Amniotic epithelial cell (primary cell): ENCODE results near the gene NCKIPSD.
A peak's percentile ranks its signal among the peaks of the same experiment; 100 is the strongest.

Experiments
- DNase-seq: peaks from one replicate; pipeline ENCODE4 v3.0.0-alpha.2; 2010; ENCODE audit warnings: low read depth

NCKIPSD gene

GRCh38 chr3:48678566-48679380 is 6.9 kb downstream of the NCKIPSD start:
- no peak for DNase-seq

DNA sequence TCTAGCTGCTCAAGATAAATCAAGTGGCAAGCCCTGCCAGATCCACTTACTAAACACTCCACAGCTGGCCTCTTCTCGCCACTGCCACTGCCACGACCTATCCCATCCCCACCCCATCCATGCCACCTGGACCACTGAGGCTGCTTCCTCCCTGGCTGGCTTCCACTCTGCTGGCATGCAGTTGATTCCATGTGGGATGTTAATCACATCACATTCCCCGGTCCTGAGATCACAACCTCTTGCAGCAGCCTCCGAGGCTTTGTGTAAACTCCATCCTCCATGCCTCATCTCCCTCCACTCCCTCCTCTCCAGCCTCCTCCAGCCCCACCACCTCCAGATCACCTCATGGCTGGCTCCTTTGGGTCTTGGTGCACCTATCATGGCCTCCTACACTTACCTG is 7.7 kb downstream of the NCKIPSD start:
- DNase-seq, result peak; percentile 73

DNA sequence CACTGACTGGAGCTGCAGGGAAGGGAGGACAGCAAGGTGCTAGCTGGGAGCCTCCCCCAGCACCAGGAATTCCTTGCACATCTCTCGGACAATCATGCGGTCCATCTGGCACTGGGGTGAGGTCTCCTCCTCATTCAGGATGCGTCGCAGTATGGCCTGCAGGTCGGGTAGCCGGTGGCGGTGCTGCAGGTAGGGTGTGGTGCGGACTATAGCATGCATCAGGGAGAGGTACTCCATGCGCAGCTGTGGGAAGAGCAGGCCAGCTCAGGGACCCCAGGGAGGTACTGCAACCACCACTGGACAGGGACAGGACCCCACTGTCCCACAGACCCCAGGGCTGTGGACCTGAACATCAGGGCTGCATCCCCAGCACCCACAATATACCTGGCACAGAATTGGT is 11.2 kb downstream of the NCKIPSD start:
- no peak for DNase-seq

DNA sequence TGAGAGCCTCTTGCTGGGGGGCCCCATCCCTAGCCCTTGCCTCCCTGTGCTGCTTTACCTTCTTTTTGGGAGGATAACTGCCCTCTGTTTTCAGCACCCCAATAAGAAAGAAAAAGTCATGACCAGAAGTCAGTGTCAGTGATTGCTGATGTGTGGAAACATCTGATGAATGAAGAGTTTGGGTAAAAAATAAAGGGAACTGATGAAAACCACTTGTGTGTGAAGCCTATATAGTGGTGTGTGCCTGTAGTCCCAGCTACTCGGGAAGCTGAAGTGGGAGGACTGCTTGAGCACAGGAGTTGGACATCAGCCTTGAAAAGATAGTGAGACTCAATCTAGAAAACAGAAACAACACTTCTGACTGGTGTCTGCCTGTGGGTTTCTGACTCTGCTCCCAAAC is 13.2 kb downstream of the NCKIPSD start:
- no peak for DNase-seq

DNA sequence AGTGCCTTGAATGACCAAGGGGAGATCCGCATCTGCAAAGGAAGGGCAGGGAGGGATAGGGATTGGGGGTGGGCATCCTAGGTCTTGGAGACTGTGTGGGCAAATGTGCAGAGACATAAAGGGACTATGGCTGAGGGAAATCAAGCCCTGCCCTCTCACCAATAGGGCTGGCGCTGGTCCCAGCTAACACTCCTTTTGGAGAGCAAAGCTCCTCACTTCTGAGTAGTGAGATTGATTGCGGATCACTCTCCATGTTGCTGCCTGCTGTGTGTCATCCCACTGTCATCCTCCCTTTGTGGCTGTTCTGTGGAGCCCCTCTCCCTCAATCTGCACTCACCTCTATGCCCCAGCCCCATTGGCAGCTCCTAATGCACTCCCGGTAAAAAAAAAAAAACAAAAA is 20.8 kb downstream of the NCKIPSD start:
- no peak for DNase-seq

DNA sequence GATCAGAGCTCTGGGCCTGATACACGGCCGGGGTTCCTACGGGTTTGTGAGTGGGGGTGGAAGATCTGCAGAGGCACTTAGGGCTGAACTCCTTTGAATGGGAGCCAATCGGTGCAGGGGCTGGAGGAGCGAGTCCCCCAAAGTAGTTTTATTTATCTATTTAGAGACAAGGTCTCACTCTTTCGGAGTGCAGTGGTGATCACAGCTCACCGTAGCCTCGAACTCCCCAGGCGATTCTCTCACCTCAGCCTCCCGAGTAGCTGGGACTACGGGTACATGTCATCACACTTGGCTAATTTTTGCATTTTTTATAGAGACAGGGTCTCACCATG is 21.4 kb downstream of the NCKIPSD start:
- no peak for DNase-seq

- DNase-seq, result peak; percentile 99
Measured at GRCh38 chr3:48663489-48664312, 22.0 kb downstream of the NCKIPSD start.

DNA sequence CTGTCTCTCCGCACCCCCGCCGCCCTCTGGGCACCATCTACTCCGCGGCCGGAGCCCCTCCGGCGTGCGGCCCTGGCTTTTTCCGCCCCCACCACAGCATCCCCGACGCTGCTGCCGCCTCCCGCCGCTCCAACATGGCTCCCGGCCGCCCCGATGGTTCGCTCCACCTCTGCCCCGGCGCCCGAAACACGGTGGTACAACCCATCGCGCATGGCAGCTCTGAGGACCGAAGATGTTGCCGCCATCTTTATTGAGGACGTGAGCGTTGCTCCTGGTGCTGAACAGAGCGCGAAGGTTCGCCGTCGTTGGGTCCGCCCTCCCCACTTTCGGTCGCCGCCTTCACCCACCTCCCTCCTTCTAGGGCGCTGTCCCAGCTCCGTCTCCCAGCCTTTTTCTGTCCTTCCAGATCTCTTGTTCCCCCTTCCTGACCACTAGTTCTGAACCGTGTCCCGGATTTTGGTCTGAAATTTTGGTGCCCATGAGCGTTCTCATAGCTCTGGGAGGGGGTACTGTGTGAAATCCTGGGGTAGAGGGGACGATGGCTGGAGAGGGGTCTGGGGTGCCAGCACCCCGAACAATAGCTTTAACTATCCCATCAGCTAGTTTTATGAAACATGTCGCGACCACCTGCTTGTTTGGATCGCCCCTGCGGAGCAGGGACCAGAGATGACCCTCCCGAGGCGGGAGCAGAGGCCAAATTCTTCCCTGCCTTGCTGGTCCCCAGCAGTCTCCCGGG is 22.8 kb downstream of the NCKIPSD start, which contains the start of gene CELSR3:
Gene CELSR3, minus strand, starts transcription at position 134 of the 736 bp plus-strand sequence. CDS start 252 bp downstream, outside the sequence.
- peak; percentile 93 for DNase-seq

GRCh38 chr3:48662145-48662752 is 23.5 kb downstream of the NCKIPSD start:
- DNase-seq, result no peak

GRCh38 chr3:48661501-48662144 is 24.1 kb downstream of the NCKIPSD start:
- DNase-seq, result peak; percentile 27

- DNase-seq, result no peak
Measured at GRCh38 chr3:48660800-48661400, 24.8 kb downstream of the NCKIPSD start.

DNA sequence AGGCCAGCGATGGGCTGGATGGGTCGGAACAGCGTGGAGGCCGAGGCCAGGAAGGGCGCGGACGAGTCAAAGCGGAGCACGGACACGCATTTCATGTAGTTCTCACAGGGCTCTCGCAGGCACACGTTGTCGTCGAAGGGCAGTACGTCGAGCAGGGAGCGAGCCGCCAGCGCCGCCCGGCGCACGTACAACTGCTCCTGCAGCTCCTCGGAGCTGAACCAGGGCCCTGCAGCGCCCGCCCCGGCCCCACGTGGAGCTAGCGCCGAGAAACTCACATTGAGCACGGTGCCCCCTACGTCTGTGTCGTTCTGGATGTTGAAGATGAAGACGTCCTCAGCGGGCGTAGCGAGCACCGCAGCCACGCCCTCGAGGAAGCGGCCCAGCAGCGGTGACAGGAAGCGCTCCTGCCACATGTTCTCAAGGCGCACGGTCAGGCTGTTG is 28.9 kb downstream of the NCKIPSD start:
- DNase-seq, result no peak

DNA sequence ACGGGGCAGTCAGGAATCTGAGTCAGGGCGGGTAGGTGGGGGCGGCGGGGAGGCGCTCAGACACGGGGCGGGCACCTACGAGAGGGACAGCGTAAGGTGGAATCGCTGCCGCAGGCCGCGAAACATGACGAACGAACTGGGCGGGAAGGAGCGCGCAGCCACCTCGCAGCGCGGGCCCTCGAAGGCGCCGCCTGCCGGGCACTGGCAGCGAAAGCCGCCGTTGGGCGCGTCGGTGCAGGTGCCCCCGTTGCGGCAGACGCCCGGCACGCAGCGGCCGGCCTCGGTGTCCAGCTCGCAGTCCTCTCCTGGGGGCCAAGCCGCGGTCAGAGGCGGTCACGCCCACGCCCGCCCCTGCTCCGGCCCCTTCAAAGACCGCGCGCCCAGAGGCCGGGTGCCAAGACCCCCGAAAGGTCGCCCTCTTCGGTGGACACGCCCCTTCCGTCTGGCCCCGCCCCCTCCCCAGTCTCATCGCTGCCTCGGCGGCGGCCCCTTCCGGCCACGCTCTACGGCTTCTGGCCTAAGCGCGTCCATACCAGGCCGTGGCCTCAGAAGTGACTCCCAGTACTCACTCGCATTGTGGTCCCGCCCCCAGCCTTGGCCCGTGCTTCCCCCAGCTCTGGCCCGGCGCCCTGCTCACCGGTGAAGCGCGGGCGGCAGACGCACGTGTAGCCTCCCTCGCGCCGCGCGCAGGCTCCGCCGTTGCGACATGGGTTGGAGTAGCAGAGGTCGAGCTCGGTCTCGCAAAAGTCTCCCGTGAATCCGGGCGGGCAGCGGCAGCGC is 29.5 kb downstream of the NCKIPSD start:
- peak; percentile 85 for DNase-seq

DNA sequence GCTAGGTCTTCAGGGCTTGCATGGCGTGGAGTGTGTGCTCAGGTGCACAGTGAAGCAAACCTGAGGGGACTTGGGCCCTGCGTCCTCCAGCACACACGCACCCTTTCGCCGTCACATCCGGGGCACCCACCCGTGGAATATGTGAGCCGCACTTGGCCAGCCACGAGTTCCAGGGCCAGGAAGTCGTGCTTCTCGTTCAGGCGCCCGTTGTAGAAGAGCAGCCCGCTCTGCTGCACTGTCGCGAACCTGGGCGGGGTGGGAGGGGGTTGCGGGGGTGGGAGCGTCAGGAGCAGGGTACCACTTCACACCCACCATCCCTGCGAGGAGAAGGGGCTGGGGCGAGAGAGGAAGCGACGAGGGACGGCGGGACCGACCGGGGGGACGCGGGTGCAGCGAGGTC is 30.1 kb downstream of the NCKIPSD start:
- no peak for DNase-seq

DNA sequence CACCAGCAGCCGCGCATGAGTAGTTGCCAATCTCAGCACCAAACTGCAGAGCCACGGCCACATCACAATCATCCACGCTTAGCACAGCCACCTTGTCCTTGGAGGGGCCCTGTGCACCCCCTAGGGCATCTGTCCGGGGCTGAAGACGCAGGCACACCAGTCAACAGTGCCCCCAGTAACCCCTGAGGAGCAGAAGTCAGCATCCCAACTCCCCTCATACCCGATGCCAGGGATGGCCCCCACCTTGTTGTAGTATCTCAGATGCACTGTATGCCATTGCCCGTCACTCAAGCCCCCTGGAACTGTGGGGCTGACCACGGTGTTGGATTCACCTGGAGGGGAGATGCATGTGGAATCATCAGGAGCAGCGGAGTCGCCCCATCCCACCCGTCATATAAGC is 30.7 kb downstream of the NCKIPSD start:
- no peak for DNase-seq

DNA sequence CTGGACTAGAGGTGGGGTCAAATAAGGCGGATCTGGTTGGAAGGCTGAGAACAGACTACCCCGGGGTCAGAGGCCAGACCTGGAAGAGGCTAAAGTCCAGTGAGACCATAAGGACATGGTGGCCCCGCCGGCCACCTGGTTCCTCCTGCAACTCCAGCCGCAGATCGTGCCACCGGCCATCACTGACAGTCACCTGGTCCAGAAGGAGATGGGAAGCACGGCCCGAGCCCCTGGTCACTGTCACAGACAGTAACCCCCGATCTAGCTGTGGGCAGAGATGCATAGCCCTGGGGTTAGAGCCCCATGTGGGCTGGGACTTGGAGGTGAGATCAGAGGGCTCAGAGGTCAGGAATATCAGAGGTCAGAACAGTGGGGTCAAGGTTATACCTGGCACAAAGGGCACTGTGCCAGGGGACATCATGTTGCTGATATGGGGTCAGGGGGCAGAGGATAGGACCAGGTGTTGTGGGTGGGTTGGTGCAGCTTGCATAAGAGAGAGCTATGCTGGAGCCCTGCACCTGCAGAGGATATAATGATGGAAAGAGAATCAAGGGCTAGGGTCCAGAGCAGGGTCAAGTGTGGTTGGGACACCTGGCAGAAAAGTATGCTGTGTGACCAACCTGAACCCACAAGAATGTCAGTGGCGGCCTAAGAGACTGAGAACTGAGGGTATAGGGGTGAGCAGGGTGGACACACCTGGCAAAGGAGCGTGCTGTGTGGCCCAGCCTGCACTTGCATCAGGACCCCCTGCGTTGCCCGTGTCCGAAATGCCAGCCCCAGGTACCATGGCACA is 32.6 kb downstream of the NCKIPSD start:
- DNase-seq, result no peak

- no peak for DNase-seq
Measured at GRCh38 chr3:48651771-48652170, 33.9 kb downstream of the NCKIPSD start.

DNA sequence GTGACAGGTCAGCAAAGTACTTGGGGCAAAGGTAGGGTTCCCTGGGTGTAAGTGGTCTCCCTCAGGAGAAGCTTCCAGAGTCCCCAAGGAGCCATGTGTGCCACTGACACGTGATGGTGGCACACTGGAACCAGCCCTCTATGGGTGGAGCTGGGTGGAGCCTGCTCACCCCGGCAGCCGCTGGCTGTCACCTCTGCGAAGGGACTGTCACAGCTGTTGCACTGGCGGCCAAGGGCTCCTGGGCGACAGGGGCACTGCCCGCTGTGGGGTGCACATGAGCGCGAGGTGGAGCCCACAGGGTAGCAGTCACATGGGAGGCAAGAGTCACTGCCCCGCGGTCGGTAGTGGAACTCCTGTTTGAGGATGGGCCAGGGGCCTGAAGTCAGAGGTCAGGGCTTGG is 35.0 kb downstream of the NCKIPSD start:
- DNase-seq, result no peak

- DNase-seq, result no peak
Measured at GRCh38 chr3:48648188-48648850, 37.4 kb downstream of the NCKIPSD start.
